ENCODE measurements around the gene NDST1. TPM values are rescaled to one million over a fixed set of nuclear protein-coding genes. Genes with fewer than 3 reads are reported as not detected.

NDST1 gene
- total and polyA plus RNA-seq, 2 of the 8 experiments (the other 6 are each of a cell fraction or from before 2014, with no cell fraction given): 27.0 to 72.0 TPM

DNA sequence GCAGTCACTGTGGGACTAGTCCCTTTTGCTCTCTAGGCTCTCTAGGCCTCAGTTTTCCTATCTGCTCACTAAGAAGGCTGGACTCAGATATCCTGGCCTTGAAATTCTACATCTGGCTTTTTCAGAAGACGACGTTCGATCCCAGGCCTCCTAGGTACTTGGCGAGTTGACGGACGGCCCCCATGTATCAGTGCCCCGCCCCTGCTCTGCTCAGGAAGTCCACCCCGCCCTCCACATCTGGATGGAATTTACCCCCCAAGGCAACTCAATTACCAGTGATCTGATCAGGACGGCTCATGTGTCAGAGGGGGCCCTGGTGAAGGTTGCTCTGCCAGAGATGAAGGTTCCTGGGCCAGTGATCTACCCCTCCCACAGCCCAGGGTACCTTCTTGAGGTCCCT is 88.4 kb downstream of the NDST1 start (continued):
- TF ChIP-seq, protein P1, sequence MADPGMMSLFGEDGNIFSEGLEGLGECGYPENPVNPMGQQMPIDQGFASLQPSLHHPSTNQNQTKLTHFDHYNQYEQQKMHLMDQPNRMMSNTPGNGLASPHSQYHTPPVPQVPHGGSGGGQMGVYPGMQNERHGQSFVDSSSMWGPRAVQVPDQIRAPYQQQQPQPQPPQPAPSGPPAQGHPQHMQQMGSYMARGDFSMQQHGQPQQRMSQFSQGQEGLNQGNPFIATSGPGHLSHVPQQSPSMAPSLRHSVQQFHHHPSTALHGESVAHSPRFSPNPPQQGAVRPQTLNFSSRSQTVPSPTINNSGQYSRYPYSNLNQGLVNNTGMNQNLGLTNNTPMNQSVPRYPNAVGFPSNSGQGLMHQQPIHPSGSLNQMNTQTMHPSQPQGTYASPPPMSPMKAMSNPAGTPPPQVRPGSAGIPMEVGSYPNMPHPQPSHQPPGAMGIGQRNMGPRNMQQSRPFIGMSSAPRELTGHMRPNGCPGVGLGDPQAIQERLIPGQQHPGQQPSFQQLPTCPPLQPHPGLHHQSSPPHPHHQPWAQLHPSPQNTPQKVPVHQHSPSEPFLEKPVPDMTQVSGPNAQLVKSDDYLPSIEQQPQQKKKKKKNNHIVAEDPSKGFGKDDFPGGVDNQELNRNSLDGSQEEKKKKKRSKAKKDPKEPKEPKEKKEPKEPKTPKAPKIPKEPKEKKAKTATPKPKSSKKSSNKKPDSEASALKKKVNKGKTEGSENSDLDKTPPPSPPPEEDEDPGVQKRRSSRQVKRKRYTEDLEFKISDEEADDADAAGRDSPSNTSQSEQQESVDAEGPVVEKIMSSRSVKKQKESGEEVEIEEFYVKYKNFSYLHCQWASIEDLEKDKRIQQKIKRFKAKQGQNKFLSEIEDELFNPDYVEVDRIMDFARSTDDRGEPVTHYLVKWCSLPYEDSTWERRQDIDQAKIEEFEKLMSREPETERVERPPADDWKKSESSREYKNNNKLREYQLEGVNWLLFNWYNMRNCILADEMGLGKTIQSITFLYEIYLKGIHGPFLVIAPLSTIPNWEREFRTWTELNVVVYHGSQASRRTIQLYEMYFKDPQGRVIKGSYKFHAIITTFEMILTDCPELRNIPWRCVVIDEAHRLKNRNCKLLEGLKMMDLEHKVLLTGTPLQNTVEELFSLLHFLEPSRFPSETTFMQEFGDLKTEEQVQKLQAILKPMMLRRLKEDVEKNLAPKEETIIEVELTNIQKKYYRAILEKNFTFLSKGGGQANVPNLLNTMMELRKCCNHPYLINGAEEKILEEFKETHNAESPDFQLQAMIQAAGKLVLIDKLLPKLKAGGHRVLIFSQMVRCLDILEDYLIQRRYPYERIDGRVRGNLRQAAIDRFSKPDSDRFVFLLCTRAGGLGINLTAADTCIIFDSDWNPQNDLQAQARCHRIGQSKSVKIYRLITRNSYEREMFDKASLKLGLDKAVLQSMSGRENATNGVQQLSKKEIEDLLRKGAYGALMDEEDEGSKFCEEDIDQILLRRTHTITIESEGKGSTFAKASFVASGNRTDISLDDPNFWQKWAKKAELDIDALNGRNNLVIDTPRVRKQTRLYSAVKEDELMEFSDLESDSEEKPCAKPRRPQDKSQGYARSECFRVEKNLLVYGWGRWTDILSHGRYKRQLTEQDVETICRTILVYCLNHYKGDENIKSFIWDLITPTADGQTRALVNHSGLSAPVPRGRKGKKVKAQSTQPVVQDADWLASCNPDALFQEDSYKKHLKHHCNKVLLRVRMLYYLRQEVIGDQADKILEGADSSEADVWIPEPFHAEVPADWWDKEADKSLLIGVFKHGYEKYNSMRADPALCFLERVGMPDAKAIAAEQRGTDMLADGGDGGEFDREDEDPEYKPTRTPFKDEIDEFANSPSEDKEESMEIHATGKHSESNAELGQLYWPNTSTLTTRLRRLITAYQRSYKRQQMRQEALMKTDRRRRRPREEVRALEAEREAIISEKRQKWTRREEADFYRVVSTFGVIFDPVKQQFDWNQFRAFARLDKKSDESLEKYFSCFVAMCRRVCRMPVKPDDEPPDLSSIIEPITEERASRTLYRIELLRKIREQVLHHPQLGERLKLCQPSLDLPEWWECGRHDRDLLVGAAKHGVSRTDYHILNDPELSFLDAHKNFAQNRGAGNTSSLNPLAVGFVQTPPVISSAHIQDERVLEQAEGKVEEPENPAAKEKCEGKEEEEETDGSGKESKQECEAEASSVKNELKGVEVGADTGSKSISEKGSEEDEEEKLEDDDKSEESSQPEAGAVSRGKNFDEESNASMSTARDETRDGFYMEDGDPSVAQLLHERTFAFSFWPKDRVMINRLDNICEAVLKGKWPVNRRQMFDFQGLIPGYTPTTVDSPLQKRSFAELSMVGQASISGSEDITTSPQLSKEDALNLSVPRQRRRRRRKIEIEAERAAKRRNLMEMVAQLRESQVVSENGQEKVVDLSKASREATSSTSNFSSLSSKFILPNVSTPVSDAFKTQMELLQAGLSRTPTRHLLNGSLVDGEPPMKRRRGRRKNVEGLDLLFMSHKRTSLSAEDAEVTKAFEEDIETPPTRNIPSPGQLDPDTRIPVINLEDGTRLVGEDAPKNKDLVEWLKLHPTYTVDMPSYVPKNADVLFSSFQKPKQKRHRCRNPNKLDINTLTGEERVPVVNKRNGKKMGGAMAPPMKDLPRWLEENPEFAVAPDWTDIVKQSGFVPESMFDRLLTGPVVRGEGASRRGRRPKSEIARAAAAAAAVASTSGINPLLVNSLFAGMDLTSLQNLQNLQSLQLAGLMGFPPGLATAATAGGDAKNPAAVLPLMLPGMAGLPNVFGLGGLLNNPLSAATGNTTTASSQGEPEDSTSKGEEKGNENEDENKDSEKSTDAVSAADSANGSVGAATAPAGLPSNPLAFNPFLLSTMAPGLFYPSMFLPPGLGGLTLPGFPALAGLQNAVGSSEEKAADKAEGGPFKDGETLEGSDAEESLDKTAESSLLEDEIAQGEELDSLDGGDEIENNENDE (IDR thresholded peaks at IDR 0.05; ENCODE audit: insufficient replicate concordance, low read length): no peak
- TF ChIP-seq RBBP5 (IDR thresholded peaks at IDR 0.05; ENCODE audit: borderline replicate concordance, low read depth, low read length) (no peak), CBX8 (IDR thresholded peaks at IDR 0.05; ENCODE audit: borderline replicate concordance, low read depth, low read length) (no peak), KDM5A (IDR thresholded peaks at IDR 0.05; ENCODE audit: low read length) (no peak), CTBP2 (IDR thresholded peaks at IDR 0.05; ENCODE audit: borderline replicate concordance, insufficient read depth, insufficient read length, low read length) (no peak), ASH2L (IDR thresholded peaks at IDR 0.05; ENCODE audit: low read length) (no peak)
